AG10803 (cell line): ENCODE results near the gene CALM1.

Experiments used
- DNase-seq: peaks from one replicate; pipeline ENCODE4 v3.0.0; 2010; ENCODE audit warnings: low read depth
- H3K4me3 ChIP-seq: 2 replicates; pipeline ENCODE4 v1.5.1; 2011; ENCODE audit warnings: mild to moderate bottlenecking, low read length, control low read depth
- TF ChIP-seq, protein P1 (sequence below): conservative IDR thresholded peaks from 2 replicates; pipeline ENCODE4 v1.5.1; 2011; ENCODE audit warnings: mild to moderate bottlenecking, low read length, control low read depth, inconsistent platforms

Gene CALM1

DNA sequence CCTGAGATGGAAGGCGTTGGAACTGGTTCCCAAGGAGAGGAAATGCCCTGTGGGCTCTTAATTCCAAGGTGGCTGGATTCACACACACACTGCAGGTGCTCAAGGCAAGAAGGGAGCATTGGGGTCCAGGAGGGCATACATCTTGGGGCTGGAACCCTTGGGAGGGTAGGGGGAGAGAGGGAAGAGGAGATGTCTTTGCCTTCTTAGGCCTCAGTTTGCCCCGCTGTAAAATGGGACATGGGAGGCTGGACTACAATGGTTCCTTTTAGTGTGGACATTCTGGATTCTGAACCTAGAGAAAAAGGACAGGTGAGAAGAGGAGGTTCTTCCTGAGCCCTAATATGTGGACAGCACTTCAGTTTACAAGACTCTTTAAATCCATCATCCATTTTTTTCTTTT lies 43.8 kb downstream of the CALM1 start:
- TF ChIP-seq, protein P1, sequence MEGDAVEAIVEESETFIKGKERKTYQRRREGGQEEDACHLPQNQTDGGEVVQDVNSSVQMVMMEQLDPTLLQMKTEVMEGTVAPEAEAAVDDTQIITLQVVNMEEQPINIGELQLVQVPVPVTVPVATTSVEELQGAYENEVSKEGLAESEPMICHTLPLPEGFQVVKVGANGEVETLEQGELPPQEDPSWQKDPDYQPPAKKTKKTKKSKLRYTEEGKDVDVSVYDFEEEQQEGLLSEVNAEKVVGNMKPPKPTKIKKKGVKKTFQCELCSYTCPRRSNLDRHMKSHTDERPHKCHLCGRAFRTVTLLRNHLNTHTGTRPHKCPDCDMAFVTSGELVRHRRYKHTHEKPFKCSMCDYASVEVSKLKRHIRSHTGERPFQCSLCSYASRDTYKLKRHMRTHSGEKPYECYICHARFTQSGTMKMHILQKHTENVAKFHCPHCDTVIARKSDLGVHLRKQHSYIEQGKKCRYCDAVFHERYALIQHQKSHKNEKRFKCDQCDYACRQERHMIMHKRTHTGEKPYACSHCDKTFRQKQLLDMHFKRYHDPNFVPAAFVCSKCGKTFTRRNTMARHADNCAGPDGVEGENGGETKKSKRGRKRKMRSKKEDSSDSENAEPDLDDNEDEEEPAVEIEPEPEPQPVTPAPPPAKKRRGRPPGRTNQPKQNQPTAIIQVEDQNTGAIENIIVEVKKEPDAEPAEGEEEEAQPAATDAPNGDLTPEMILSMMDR, result no peak
- no peak for DNase-seq
- no peak overlapping the region for H3K4me3 ChIP-seq

GRCh38 chr14:90442388-90442787 lies 45.6 kb downstream of the CALM1 start:
- TF ChIP-seq, protein P1, result no peak
- no peak for DNase-seq
- H3K4me3 ChIP-seq, result no peak overlapping the region

DNA sequence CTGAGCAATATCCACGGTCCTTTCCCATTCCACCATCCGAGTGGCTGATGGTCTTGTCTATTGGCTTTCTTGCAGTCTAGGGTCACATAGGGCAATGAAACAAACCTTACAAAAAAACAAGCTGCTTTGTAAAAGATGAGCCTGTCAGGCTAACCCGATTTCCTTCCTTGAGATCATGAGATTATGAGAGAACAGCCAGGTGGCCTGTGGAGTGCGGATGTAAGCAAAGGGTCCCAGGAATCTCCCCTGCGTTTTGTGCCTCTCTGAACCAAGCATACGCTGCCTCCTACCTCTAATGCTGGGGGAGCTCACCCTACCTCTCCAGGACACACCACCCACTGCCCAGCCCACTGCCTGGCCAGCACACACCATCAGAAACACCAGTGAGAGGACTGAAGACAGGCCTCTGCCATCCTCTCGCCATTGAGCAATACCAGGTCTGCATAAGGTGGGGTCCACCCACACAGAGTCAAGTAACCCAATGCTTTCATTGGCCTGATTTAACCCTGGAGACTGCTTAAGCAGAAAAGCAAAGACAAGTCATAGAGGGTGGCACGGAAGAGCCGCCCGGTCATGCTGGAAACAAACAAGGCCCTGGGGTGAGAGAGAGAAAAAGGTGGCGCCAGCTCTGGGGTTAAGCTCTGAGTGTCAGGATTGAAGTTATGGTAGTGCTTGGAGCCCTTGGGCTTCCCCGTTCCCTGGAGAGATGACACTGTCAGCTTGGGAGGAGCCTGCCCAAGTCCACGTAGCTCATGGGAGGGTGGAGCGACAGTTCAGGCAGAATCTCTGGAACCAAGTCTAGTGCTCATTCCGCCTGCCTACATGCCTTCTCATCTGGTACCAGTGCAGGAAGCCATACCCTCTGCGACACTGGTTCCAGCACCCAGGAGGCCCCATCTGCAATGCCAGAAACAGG lies 46.6 kb downstream of the CALM1 start:
- no peak for DNase-seq
- H3K4me3 ChIP-seq, result no peak overlapping the region
- TF ChIP-seq, protein P1, result no peak

DNA sequence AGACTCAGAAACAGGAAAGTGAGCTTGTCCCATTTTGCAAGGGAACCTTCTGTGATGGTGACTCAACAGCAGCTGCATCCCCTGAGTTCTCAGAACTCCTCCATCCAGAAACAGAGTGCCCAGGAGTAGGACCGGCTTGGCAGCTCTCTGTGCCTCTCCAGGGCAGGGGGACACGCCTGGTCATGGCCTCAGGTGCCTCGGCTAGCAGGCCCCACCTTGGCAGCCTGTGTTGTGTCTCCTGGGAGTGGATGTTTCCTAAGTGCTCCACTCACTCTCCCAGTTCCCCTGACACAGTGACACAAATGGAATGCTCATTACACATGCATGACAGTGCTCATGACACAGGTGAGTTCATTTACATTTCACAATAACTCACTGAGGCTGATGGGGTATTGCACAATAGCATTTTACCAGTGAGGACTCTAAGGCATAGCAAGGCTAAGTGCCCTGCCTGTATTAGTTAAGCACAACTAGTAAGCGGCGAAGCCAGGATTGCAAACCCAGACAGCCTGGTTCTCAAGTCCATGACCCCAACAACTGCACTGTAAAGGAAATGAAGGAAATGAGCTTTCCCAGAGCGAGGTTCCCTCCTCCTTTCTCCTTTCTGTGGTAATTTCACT lies 47.4 kb downstream of the CALM1 start:
- peak; percentile 11 for DNase-seq
- H3K4me3 ChIP-seq, result no peak overlapping the region
- TF ChIP-seq, protein P1, result no peak

GRCh38 chr14:90445011-90445410 lies 48.2 kb downstream of the CALM1 start:
- no peak for DNase-seq
- no peak overlapping the region for H3K4me3 ChIP-seq
- TF ChIP-seq, protein P1, result no peak

DNA sequence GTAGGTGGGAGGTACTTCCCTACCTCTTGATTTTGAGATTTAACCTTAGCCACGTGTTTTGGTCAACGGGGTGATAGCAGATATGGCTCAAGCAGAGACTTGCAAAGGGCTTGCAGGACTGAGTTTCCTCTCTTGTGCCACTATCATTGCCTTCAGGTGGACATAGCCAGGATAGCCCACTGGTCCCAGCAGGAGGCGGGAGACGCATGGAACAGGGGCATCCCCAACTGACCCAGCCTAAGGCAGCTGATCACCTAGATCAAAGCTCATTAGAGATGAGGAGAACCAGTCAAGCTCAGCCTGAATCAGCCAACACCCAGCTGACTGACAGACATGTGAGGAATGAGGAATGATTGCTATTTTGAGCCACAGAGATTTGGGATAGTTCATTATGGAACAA lies 49.6 kb downstream of the CALM1 start:
- no peak for DNase-seq
- TF ChIP-seq, protein P1, result no peak
- H3K4me3 ChIP-seq, result no peak overlapping the region
